Glutamatergic neuron (in vitro differentiated cells): ENCODE results near the gene ALOX15B. TPM values are rescaled to one million over a fixed set of nuclear protein-coding genes. Genes with fewer than 3 reads are reported as not detected.
A peak's percentile ranks its signal among the peaks of the same experiment; 100 is the strongest.
"Not testable (repeated sequence)": the region's sequence is repeated elsewhere in the genome, so short reads cannot be mapped to it uniquely, and the experiment has no call there.

Experiments
- DNase-seq: peaks from one replicate; pipeline ENCODE4 v3.0.0; 2022
- H3K27ac Mint-ChIP-seq: one replicate; pipeline ENCODE4 v1.8.0; 2020; ENCODE audit warnings: mild to moderate bottlenecking, mixed read lengths, inconsistent platforms; ENCODE audit not compliant: unreplicated experiment
- H3K27me3 Mint-ChIP-seq: one replicate; pipeline ENCODE4 v1.8.0; 2020; ENCODE audit warnings: mild to moderate bottlenecking, moderate library complexity, mixed read lengths, inconsistent platforms; ENCODE audit not compliant: unreplicated experiment
- H3K36me3 Mint-ChIP-seq: one replicate; pipeline ENCODE4 v1.8.0; 2020; ENCODE audit warnings: mild to moderate bottlenecking, mixed read lengths, inconsistent platforms; ENCODE audit not compliant: unreplicated experiment
- H3K4me1 Mint-ChIP-seq: one replicate; pipeline ENCODE4 v1.8.0; 2020; ENCODE audit warnings: mild to moderate bottlenecking, low read depth, mixed read lengths, inconsistent platforms; ENCODE audit not compliant: unreplicated experiment
- H3K4me3 Mint-ChIP-seq: one replicate; pipeline ENCODE4 v1.8.0; 2020; ENCODE audit warnings: mild to moderate bottlenecking, mixed read lengths, inconsistent platforms; ENCODE audit not compliant: unreplicated experiment
- H3K9me3 Mint-ChIP-seq: one replicate; pipeline ENCODE4 v1.8.0; 2020; ENCODE audit warnings: mild to moderate bottlenecking, moderate library complexity, mixed read lengths, inconsistent platforms; ENCODE audit not compliant: unreplicated experiment
- CTCF ChIP-seq: fragments of 200-600 bp; sonication (generic); IDR thresholded peaks from one replicate; pipeline ENCODE4 v1.5.0; 2021; ENCODE audit not compliant: partially characterized antibody, unreplicated experiment
- total RNA-seq: library from RNA; stranded (reverse); fragmentation: NEBNext Ultra II Directional; extraction: Animal tissue kit (Norgen Biotek cat#: 25700); gene quantifications from one replicate; pipeline ENCODE4 v1.2.1, GENCODE V29; 2021; ENCODE audit not compliant: unreplicated experiment

ALOX15B gene
- total RNA-seq, 1 donor from 2014 or later = not detected

GRCh38 chr17:8075081-8075480 is 36.2 kb downstream of the ALOX15B start:
- no peak overlapping the region for H3K27ac Mint-ChIP-seq
- H3K27me3 Mint-ChIP-seq = peaks cover 39% of the 10 kb centered on the region
- no peak overlapping the region for H3K4me3 Mint-ChIP-seq
- no peaks in the 10 kb centered on the region for H3K36me3 Mint-ChIP-seq
- H3K9me3 Mint-ChIP-seq = peaks cover 7% of the 10 kb centered on the region
- DNase-seq = no peak
- H3K4me1 Mint-ChIP-seq = peaks cover 6% of the 10 kb centered on the region
- no peak for TF ChIP-seq CTCF

GRCh38 chr17:8075574-8076342 is 36.9 kb downstream of the ALOX15B start:
- no peak overlapping the region for H3K27ac Mint-ChIP-seq
- TF ChIP-seq CTCF = no peak
- no peaks in the 10 kb centered on the region for H3K36me3 Mint-ChIP-seq
- peaks cover 5% of the 10 kb centered on the region for H3K9me3 Mint-ChIP-seq
- no peak overlapping the region for H3K4me3 Mint-ChIP-seq
- DNase-seq = no peak
- H3K27me3 Mint-ChIP-seq = peaks cover 34% of the 10 kb centered on the region
- peaks cover 6% of the 10 kb centered on the region for H3K4me1 Mint-ChIP-seq

DNA sequence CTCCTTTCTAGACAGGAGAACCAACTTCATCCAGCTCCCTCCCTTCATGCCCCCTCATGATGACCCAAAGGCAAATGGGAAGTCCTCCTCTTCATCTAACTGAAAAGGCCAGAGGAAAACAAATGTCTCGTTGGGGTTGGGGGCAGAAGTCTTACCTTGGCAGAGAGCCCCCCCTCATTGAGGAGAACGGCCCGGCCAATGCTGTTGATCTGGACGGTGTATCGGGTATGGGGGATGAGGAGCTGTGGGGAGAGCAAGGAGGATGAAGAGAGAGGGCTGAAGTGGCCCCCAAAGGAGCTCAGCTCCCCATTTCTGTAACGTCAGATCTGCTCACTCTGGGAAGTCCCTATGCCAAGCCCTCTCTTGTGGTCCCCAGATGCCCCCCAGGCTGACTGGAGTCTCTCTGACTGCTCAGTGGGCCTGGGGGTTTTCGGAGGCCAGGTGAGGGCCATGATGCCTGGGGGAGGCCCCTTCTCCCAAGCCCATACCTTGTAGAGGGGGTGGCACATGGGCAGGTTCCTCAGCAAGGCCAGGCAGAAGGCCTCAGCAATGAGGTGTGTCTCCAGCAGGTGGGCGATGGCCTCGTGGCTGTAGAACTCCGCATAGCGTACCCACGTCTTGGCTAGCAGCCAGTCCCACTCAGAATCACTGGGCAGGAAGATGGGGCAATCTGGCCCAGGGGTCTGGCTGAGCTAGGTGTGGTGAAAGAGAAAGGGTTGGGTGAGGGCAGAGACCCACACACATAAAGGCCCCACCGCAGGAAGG is 37.8 kb downstream of the ALOX15B start:
- no peak for TF ChIP-seq CTCF
- peaks cover 33% of the 10 kb centered on the region for H3K27me3 Mint-ChIP-seq
- no peak for DNase-seq
- H3K9me3 Mint-ChIP-seq = peaks cover 5% of the 10 kb centered on the region
- peaks cover 6% of the 10 kb centered on the region for H3K4me1 Mint-ChIP-seq
- H3K27ac Mint-ChIP-seq = no peak overlapping the region
- no peaks in the 10 kb centered on the region for H3K36me3 Mint-ChIP-seq
- no peak overlapping the region for H3K4me3 Mint-ChIP-seq

- H3K4me3 Mint-ChIP-seq, H3K36me3 Mint-ChIP-seq: not testable (repeated sequence)
- H3K27me3 Mint-ChIP-seq = peaks cover 28% of the 10 kb centered on the region
Observed at GRCh38 chr17:8077939-8078338, 39.1 kb downstream of the ALOX15B start.

GRCh38 chr17:8079291-8080207 is 40.7 kb downstream of the ALOX15B start:
- H3K36me3 Mint-ChIP-seq = no peaks in the 10 kb centered on the region
- no peak overlapping the region for H3K27ac Mint-ChIP-seq
- H3K4me3 Mint-ChIP-seq = peak overlapping the region; percentile 87
- TF ChIP-seq CTCF = peak; percentile 89
- peak; percentile 84 for DNase-seq
- H3K27me3 Mint-ChIP-seq = peaks cover 22% of the 10 kb centered on the region
- H3K4me1 Mint-ChIP-seq = no peaks in the 10 kb centered on the region
- peaks cover 3% of the 10 kb centered on the region for H3K9me3 Mint-ChIP-seq

More at GRCh38 chr17:8077939-8078338, 39.1 kb downstream of the ALOX15B start:
- not testable (repeated sequence) for DNase-seq, H3K9me3 Mint-ChIP-seq, H3K4me1 Mint-ChIP-seq, H3K27ac Mint-ChIP-seq
